Islet of Langerhans (tissue), 1 donor: ENCODE data around the gene GBP2.
"Not testable (repeated sequence)": the region's sequence is repeated elsewhere in the genome, so short reads cannot be mapped to it uniquely, and the experiment has no call there.

Source experiments
- FAIRE-seq: peaks from one replicate; lab custom pipeline; 2011; peaks lifted over from hg19 to GRCh38; lab: Jason Lieb, UNC

GBP2 gene

GRCh38 chr1:89125913-89126580 lies at the start of gene GBP2:
Gene GBP2 (minus strand): TSS chr1:89126114. CDS start chr1:89121966, 4,148 bp downstream.
- peak; percentile 91 for FAIRE-seq

- no peak for FAIRE-seq
Observed at GRCh38 chr1:89174491-89174890, 48.6 kb upstream of the GBP2 start.

GRCh38 chr1:89172468-89173143 lies 46.7 kb upstream of the GBP2 start:
- FAIRE-seq: no peak

- no peak for FAIRE-seq
Observed at GRCh38 chr1:89171067-89171438, 45.1 kb upstream of the GBP2 start.

GRCh38 chr1:89170170-89171066 lies 44.5 kb upstream of the GBP2 start:
- FAIRE-seq: no peak

GRCh38 chr1:89169166-89169565 lies 43.3 kb upstream of the GBP2 start:
- peak; percentile 33 for FAIRE-seq

GRCh38 chr1:89167590-89168230 lies 41.8 kb upstream of the GBP2 start:
- FAIRE-seq: no peak

- FAIRE-seq: no peak
Observed at GRCh38 chr1:89166705-89167104, 40.8 kb upstream of the GBP2 start.

GRCh38 chr1:89165811-89166210 lies 39.9 kb upstream of the GBP2 start:
- no peak for FAIRE-seq

GRCh38 chr1:89151047-89151446 lies 25.1 kb upstream of the GBP2 start:
- no peak for FAIRE-seq

GRCh38 chr1:89149976-89150375 lies 24.1 kb upstream of the GBP2 start:
- no peak for FAIRE-seq

- FAIRE-seq: no peak
Observed at GRCh38 chr1:89149229-89149628, 23.3 kb upstream of the GBP2 start.

GRCh38 chr1:89147678-89148658 lies 22.1 kb upstream of the GBP2 start:
- no peak for FAIRE-seq

- no peak for FAIRE-seq
Observed at GRCh38 chr1:89146721-89147120, 20.8 kb upstream of the GBP2 start.

GRCh38 chr1:89143484-89143883 lies 17.6 kb upstream of the GBP2 start:
- no peak for FAIRE-seq

GRCh38 chr1:89142160-89142559 lies 16.2 kb upstream of the GBP2 start:
- FAIRE-seq: no peak

GRCh38 chr1:89133747-89134146 lies 7.8 kb upstream of the GBP2 start:
- no peak for FAIRE-seq

GRCh38 chr1:89130716-89131115 lies 4.8 kb upstream of the GBP2 start:
- FAIRE-seq: no peak

- peak; percentile 79 for FAIRE-seq
Observed at GRCh38 chr1:89129911-89130310, 4.0 kb upstream of the GBP2 start.

GRCh38 chr1:89128003-89128458 lies 2.1 kb upstream of the GBP2 start:
- not testable (repeated sequence) for FAIRE-seq
